ENCODE data around the gene DLGAP1.

The DLGAP1 gene

DNA sequence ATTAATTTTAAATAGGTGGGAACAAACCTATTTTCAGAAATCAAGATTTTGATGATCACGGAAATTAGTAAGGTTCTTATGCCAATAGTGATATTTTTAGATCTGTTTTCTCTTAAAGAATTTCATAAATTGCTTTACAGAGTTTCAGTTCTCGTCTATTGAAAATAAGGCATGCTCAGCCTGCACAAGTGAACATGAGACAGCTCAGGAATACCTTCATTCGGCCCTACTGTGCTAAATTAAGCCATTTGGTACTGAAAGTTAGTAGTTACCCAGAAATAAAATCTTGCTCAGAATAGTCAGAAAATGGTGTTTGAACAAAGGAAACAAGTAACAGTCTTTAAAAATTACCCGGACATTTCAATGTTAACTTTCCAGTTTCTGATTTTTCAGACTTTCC is 60.4 kb downstream of the DLGAP1 start:
- TF ChIP-seq, protein P1, sequence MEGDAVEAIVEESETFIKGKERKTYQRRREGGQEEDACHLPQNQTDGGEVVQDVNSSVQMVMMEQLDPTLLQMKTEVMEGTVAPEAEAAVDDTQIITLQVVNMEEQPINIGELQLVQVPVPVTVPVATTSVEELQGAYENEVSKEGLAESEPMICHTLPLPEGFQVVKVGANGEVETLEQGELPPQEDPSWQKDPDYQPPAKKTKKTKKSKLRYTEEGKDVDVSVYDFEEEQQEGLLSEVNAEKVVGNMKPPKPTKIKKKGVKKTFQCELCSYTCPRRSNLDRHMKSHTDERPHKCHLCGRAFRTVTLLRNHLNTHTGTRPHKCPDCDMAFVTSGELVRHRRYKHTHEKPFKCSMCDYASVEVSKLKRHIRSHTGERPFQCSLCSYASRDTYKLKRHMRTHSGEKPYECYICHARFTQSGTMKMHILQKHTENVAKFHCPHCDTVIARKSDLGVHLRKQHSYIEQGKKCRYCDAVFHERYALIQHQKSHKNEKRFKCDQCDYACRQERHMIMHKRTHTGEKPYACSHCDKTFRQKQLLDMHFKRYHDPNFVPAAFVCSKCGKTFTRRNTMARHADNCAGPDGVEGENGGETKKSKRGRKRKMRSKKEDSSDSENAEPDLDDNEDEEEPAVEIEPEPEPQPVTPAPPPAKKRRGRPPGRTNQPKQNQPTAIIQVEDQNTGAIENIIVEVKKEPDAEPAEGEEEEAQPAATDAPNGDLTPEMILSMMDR (IDR thresholded peaks at IDR 0.05) = no peak
- H3K27ac ChIP-seq = no peak overlapping the region
- H3K4me3 ChIP-seq = no peak overlapping the region
- no peak for DNase-seq (ENCODE audit: low spot score)

GRCh38 chr18:4391859-4392258 is 63.2 kb downstream of the DLGAP1 start:
- TF ChIP-seq, protein P1 (IDR thresholded peaks at IDR 0.05) = no peak
- no peak overlapping the region for H3K27ac ChIP-seq
- DNase-seq (ENCODE audit: low spot score) = no peak
- no peak overlapping the region for H3K4me3 ChIP-seq

DNA sequence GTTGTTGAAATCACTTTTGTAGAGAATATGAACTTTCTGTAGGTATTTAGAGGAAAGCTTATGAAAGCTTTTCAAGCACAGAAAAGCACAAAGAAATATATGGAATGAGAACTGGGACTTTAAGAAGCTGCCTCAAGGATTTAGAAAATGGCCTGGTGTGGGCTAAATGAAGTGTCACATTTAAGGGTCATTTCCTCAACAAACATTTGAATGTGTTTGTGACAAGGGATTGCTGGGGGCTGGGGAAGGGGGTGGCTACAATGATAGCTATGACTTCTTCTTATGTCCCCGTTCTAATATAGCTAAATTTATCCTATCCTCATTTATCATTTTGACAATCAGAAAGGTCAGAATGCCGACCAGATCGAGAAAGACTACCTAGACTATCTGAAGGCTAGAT is 69.2 kb downstream of the DLGAP1 start:
- DNase-seq (ENCODE audit: low spot score) = no peak
- TF ChIP-seq, protein P1 (IDR thresholded peaks at IDR 0.05) = no peak
- H3K4me3 ChIP-seq = no peak overlapping the region
- no peak overlapping the region for H3K27ac ChIP-seq

GRCh38 chr18:4384932-4385331 is 70.2 kb downstream of the DLGAP1 start:
- no peak for DNase-seq (ENCODE audit: low spot score)
- TF ChIP-seq, protein P1 (IDR thresholded peaks at IDR 0.05) = no peak
- H3K27ac ChIP-seq = no peak overlapping the region

DNA sequence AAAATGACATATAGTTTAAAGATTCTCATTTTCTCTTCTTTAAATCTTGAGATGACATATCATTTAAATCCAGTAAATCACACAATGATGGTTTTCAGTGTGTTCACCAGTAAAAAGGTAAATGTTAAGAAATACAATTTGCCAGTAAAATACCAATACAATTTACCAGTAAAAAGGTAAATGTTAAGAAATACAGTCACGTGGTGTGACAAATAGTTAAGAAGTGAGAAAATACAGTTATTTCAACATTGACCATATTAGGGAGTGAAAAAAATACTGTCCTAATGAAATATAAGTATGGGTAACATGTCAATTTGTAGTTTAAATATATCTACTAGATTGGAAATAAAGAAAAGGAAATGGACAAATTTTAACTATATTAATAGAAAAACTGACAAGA is 80.5 kb downstream of the DLGAP1 start:
- no peak for DNase-seq (ENCODE audit: low spot score)
- H3K4me3 ChIP-seq = no peak overlapping the region
- no peak overlapping the region for H3K27ac ChIP-seq
- TF ChIP-seq, protein P1 (IDR thresholded peaks at IDR 0.05) = no peak

More at GRCh38 chr18:4384932-4385331, 70.2 kb downstream of the DLGAP1 start:
- H3K4me3 ChIP-seq = no peak overlapping the region

- no peak for DNase-seq (ENCODE audit: low spot score)
- Histone ChIP-seq H3K27ac (no peak overlapping the region), H3K4me3 (no peak overlapping the region)
- TF ChIP-seq, protein P1 (IDR thresholded peaks at IDR 0.05) = no peak
Measured at GRCh38 chr18:4369705-4370104, 85.4 kb downstream of the DLGAP1 start.

GRCh38 chr18:4360221-4360715 is 94.8 kb downstream of the DLGAP1 start:
- no peak for DNase-seq (ENCODE audit: low spot score)
- TF ChIP-seq, protein P1 (IDR thresholded peaks at IDR 0.05) = no peak
- Histone ChIP-seq H3K4me3 (no peak overlapping the region), H3K27ac (no peak overlapping the region)
